Fibroblast of lung (primary cell): Measurements from ENCODE around the gene HS3ST6. TPM values are rescaled to one million over a fixed set of nuclear protein-coding genes. Genes with fewer than 3 reads are reported as not detected.

Experiments used
- DNase-seq, 2 donors: peaks; one replicate each; pipeline versions ENCODE4 v3.0.0 to v3.0.0-alpha.2; 2010; ENCODE audit warnings: low read depth in 2 of 2
- H2AFZ ChIP-seq: 2 replicates; pipeline ENCODE4 v1.5.1; 2012; ENCODE audit warnings: low read length, control low read depth, inconsistent platforms
- H3K27ac ChIP-seq: 2 replicates; pipeline ENCODE4 v1.5.1; 2011; ENCODE audit warnings: low read length, control low read depth; ENCODE audit not compliant: insufficient read depth
- H3K27me3 ChIP-seq: 2 replicates; pipeline ENCODE4 v1.5.1; 2011; ENCODE audit warnings: mild to moderate bottlenecking, low read length; ENCODE audit not compliant: control insufficient read depth, insufficient read depth
- H3K36me3 ChIP-seq: 2 replicates; pipeline ENCODE4 v1.5.1; 2011; ENCODE audit warnings: low read length; ENCODE audit not compliant: control insufficient read depth, insufficient read depth
- H3K4me1 ChIP-seq: 2 replicates; pipeline ENCODE4 v1.5.1; 2011; ENCODE audit warnings: low read length; ENCODE audit not compliant: control insufficient read depth, insufficient read depth; ENCODE audit errors: extremely low read depth
- H3K4me2 ChIP-seq: 2 replicates; pipeline ENCODE4 v1.5.1; 2011; ENCODE audit warnings: low read length, control low read depth; ENCODE audit not compliant: insufficient read depth; ENCODE audit errors: extremely low read depth
- H3K4me3 ChIP-seq, 4 experiments: fragments of 200-600 bp in 1 of 4; sonication (generic) in 1 of 4; replicated peaks in 1 of 4; 2 replicates each; pipeline ENCODE4 v1.5.1; 2011 to 2016; ENCODE audit warnings: low read length in 4 of 4, low read depth in 3 of 4, mild to moderate bottlenecking in 3 of 4, control low read depth in 2 of 4, inconsistent platforms in 1 of 4, mixed read lengths in 1 of 4; ENCODE audit not compliant: insufficient read depth in 1 of 4; ENCODE audit errors: control extremely low read depth in 1 of 4
- H3K79me2 ChIP-seq: 2 replicates; pipeline ENCODE4 v1.5.1; 2012; ENCODE audit warnings: mild to moderate bottlenecking, low read length, inconsistent platforms; ENCODE audit not compliant: control insufficient read depth, insufficient read depth
- H3K9ac ChIP-seq: 2 replicates; pipeline ENCODE4 v1.5.1; 2011; ENCODE audit warnings: mild to moderate bottlenecking, low read length, control low read depth; ENCODE audit not compliant: insufficient read depth
- H3K9me3 ChIP-seq: 2 replicates; pipeline ENCODE4 v1.5.1; 2012; ENCODE audit warnings: low read depth, low read length; ENCODE audit not compliant: control insufficient read depth, insufficient read depth
- H4K20me1 ChIP-seq: 2 replicates; pipeline ENCODE4 v1.5.1; 2011; ENCODE audit warnings: low read length; ENCODE audit not compliant: control insufficient read depth, insufficient read depth; ENCODE audit errors: extremely low read depth
- CTCF ChIP-seq, 2 donors: IDR thresholded peaks in 1 of 2; conservative IDR thresholded peaks in 1 of 2; 1 replicate in 1 of 2; 2 replicates in 1 of 2; pipeline ENCODE4 v1.5.1; 2011 to 2012; ENCODE audit warnings: low read length in 2 of 2, control low read depth in 1 of 2, inconsistent platforms in 1 of 2, low read depth in 1 of 2, mild to moderate bottlenecking in 1 of 2
- EZH2 ChIP-seq: IDR thresholded peaks from 2 replicates; pipeline ENCODE4 v1.5.1; 2012; ENCODE audit warnings: low read length, control low read depth, mild to moderate bottlenecking; ENCODE audit errors: missing control alignments
- polyA plus RNA-seq, 2 donors: library from polyadenylated mRNA; depleted of rRNA in 1 of 2; stranded (reverse) in 1 of 2; unstranded in 1 of 2; fragments of >200 nt; gene quantifications; 2 replicates each; pipeline ENCODE4 v1.2.1, GENCODE V29; 2011 to 2012; ENCODE audit warnings: missing spikeins in 1 of 2
- total RNA-seq: library from RNA; depleted of rRNA; stranded (reverse); fragments of >200 nt; gene quantifications from 2 replicates; pipeline ENCODE4 v1.2.1, GENCODE V29; 2014

Gene HS3ST6
- total and polyA plus RNA-seq, 2 donors (not counting 1 experiment from before 2014, with no cell fraction given) = not detected

- Histone ChIP-seq H3K9ac (no peak overlapping the region), H3K79me2 (no peaks in the 10 kb centered on the region), H2AFZ (no peak overlapping the region), H3K27ac (no peak overlapping the region), H3K4me2 (no peak overlapping the region), H3K36me3 (no peaks in the 10 kb centered on the region), H3K9me3 (no peaks in the 10 kb centered on the region), H3K4me1 (no peaks in the 10 kb centered on the region), H4K20me1 (no peaks in the 10 kb centered on the region), H3K27me3 (peaks cover 9% of the 10 kb centered on the region), H3K4me3 (no peak overlapping the region)
- peak in 1 of 2 donors; percentile 55 for TF ChIP-seq CTCF (conservative IDR thresholded peaks at IDR 0.05 in 1 of 2, IDR thresholded peaks at IDR 0.05 in 1 of 2; ENCODE audit: low read depth in 1 of 2, low read length in 2 of 2)
- no peak for TF ChIP-seq EZH2
- peak; percentile 33 to 68 for DNase-seq
Observed at GRCh38 chr16:1863681-1864460, 54.3 kb downstream of the HS3ST6 start.

GRCh38 chr16:1862394-1862793 is 55.8 kb downstream of the HS3ST6 start:
- Histone ChIP-seq H3K9ac (no peak overlapping the region), H2AFZ (no peak overlapping the region), H3K4me1 (no peaks in the 10 kb centered on the region), H3K79me2 (no peaks in the 10 kb centered on the region), H3K4me2 (no peak overlapping the region), H3K27me3 (peaks cover 21% of the 10 kb centered on the region), H4K20me1 (no peaks in the 10 kb centered on the region), H3K27ac (no peak overlapping the region), H3K36me3 (no peaks in the 10 kb centered on the region), H3K9me3 (no peaks in the 10 kb centered on the region), H3K4me3 (no peak overlapping the region)
- no peak for TF ChIP-seq EZH2
- TF ChIP-seq CTCF (conservative IDR thresholded peaks at IDR 0.05 in 1 of 2, IDR thresholded peaks at IDR 0.05 in 1 of 2; ENCODE audit: low read depth in 1 of 2, low read length in 2 of 2) = no peak
- no peak for DNase-seq

DNA sequence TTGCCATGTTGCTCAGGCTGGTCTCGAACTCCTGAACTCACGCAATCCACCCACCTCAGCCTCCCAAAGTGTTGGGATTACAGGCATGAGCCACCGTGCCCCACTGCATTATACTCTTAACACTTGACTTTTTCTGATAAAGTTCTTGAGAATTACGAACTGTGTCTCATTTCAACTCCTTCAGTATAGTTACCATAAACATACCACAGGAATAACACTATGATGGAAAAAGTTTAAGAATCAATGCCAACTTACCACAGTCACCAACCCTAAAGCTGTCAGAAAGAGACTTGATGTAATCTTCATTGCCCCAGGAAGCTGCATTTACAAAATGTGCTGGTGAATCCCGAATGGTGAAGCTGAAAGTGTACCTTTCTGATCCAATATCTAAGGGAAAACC is 56.5 kb downstream of the HS3ST6 start:
- no peak for TF ChIP-seq CTCF (conservative IDR thresholded peaks at IDR 0.05 in 1 of 2, IDR thresholded peaks at IDR 0.05 in 1 of 2; ENCODE audit: low read depth in 1 of 2, low read length in 2 of 2)
- no peak for TF ChIP-seq EZH2
- Histone ChIP-seq H2AFZ (no peak overlapping the region), H3K4me1 (no peaks in the 10 kb centered on the region), H4K20me1 (no peaks in the 10 kb centered on the region), H3K4me2 (no peak overlapping the region), H3K36me3 (no peaks in the 10 kb centered on the region), H3K9me3 (no peaks in the 10 kb centered on the region), H3K27me3 (peaks cover 26% of the 10 kb centered on the region), H3K9ac (no peak overlapping the region), H3K4me3 (no peak overlapping the region), H3K79me2 (no peaks in the 10 kb centered on the region), H3K27ac (no peak overlapping the region)
- no peak for DNase-seq

Other genes starting within 250 kb of the HS3ST6 start
- gene JPT2, start 240.1 kb downstream of the HS3ST6 start, total RNA-seq = 15.5 and 22.9 TPM in 2 replicates
- 41.2 and 55.2 TPM in 2 replicates for gene JPT2, start 240.1 kb downstream of the HS3ST6 start, polyA plus RNA-seq
- 24.1 and 36.3 TPM in 2 replicates for gene MAPK8IP3, start 212.2 kb downstream of the HS3ST6 start, total RNA-seq
- 7.9 and 9.4 TPM in 2 replicates for gene MAPK8IP3, start 212.2 kb downstream of the HS3ST6 start, polyA plus RNA-seq
- gene NME3, start 146.9 kb downstream of the HS3ST6 start, total RNA-seq = 61.9 and 69.7 TPM in 2 replicates
- 8.7 and 9.9 TPM in 2 replicates for gene NME3, start 146.9 kb downstream of the HS3ST6 start, polyA plus RNA-seq
- 5.4 and 8.3 TPM in 2 replicates for gene EME2, start 145.6 kb downstream of the HS3ST6 start, total RNA-seq
- gene EME2, start 145.6 kb downstream of the HS3ST6 start, polyA plus RNA-seq = 2.2 and 2.7 TPM in 2 replicates
- gene MRPS34, start 145.3 kb downstream of the HS3ST6 start, total RNA-seq = 58.6 and 74.3 TPM in 2 replicates
- gene MRPS34, start 145.3 kb downstream of the HS3ST6 start, polyA plus RNA-seq = 40.1 and 61.5 TPM in 2 replicates
- gene SPSB3, start 135.8 kb downstream of the HS3ST6 start, total RNA-seq = 30.6 and 32.7 TPM in 2 replicates
- gene SPSB3, start 135.8 kb downstream of the HS3ST6 start, polyA plus RNA-seq = 7.7 and 9.6 TPM in 2 replicates
- gene NUBP2, start 135.5 kb downstream of the HS3ST6 start, total RNA-seq = 43.6 and 49.3 TPM in 2 replicates
- gene NUBP2, start 135.5 kb downstream of the HS3ST6 start, polyA plus RNA-seq = 13.5 and 18.1 TPM in 2 replicates
- not detected in 2 replicates for gene IGFALS, start 124.7 kb downstream of the HS3ST6 start, total RNA-seq
- not detected in 2 replicates for gene IGFALS, start 124.7 kb downstream of the HS3ST6 start, polyA plus RNA-seq
- gene HAGH, start 91.6 kb downstream of the HS3ST6 start, total RNA-seq = 29.8 and 47.4 TPM in 2 replicates
- 18.4 and 24.0 TPM in 2 replicates for gene HAGH, start 91.6 kb downstream of the HS3ST6 start, polyA plus RNA-seq
- gene FAHD1, start 91.2 kb downstream of the HS3ST6 start, total RNA-seq = 66.0 and 78.3 TPM in 2 replicates
- 28.3 and 37.4 TPM in 2 replicates for gene FAHD1, start 91.2 kb downstream of the HS3ST6 start, polyA plus RNA-seq
- not detected in 2 replicates for gene MEIOB, start 46.3 kb downstream of the HS3ST6 start, total RNA-seq
- 0.05 TPM in 1 of 2 replicates, not detected in the other for gene MEIOB, start 46.3 kb downstream of the HS3ST6 start, polyA plus RNA-seq
- gene MSRB1, start 24.8 kb upstream of the HS3ST6 start, total RNA-seq = 5.6 and 7.1 TPM in 2 replicates
- gene MSRB1, start 24.8 kb upstream of the HS3ST6 start, polyA plus RNA-seq = 21.4 and 25.6 TPM in 2 replicates
- not detected in 2 replicates for gene RPL3L, start 36.3 kb upstream of the HS3ST6 start, total RNA-seq
- not detected in 2 replicates for gene RPL3L, start 36.3 kb upstream of the HS3ST6 start, polyA plus RNA-seq
- 149 TPM in 2 replicates for gene NDUFB10, start 41.1 kb upstream of the HS3ST6 start, total RNA-seq
- 123 and 152 TPM in 2 replicates for gene NDUFB10, start 41.1 kb upstream of the HS3ST6 start, polyA plus RNA-seq
- 2,596 and 3,027 TPM in 2 replicates for gene RPS2, start 46.4 kb upstream of the HS3ST6 start, total RNA-seq
- 1,683 and 2,648 TPM in 2 replicates for gene RPS2, start 46.4 kb upstream of the HS3ST6 start, polyA plus RNA-seq
- gene RNF151, start 48.4 kb upstream of the HS3ST6 start, total RNA-seq = not detected in 2 replicates
- not detected in 2 replicates for gene RNF151, start 48.4 kb upstream of the HS3ST6 start, polyA plus RNA-seq
- gene TBL3, start 53.6 kb upstream of the HS3ST6 start, total RNA-seq = 20.0 and 23.9 TPM in 2 replicates
- gene TBL3, start 53.6 kb upstream of the HS3ST6 start, polyA plus RNA-seq = 14.6 and 25.4 TPM in 2 replicates
- under 0.01 TPM in 1 of 2 replicates, not detected in the other for gene NOXO1, start 63.1 kb upstream of the HS3ST6 start, total RNA-seq
- 0.03 TPM in 2 replicates for gene NOXO1, start 63.1 kb upstream of the HS3ST6 start, polyA plus RNA-seq
- gene GFER, start 65.8 kb upstream of the HS3ST6 start, total RNA-seq = 13.1 and 13.2 TPM in 2 replicates
- 7.5 and 12.5 TPM in 2 replicates for gene GFER, start 65.8 kb upstream of the HS3ST6 start, polyA plus RNA-seq
- 1.5 and 1.8 TPM in 2 replicates for gene SYNGR3, start 71.6 kb upstream of the HS3ST6 start, total RNA-seq
- 1.8 and 6.0 TPM in 2 replicates for gene SYNGR3, start 71.6 kb upstream of the HS3ST6 start, polyA plus RNA-seq
- gene ZNF598, start 91.4 kb upstream of the HS3ST6 start, total RNA-seq = 10.8 and 18.8 TPM in 2 replicates
- gene ZNF598, start 91.4 kb upstream of the HS3ST6 start, polyA plus RNA-seq = 11.6 and 18.7 TPM in 2 replicates
- 0.26 and 0.99 TPM in 2 replicates for gene NPW, start 101.4 kb upstream of the HS3ST6 start, total RNA-seq
- 0.06 and 0.20 TPM in 2 replicates for gene NPW, start 101.4 kb upstream of the HS3ST6 start, polyA plus RNA-seq
- gene NHERF2, start 108.5 kb upstream of the HS3ST6 start, total RNA-seq = 16.9 and 21.5 TPM in 2 replicates
- gene NHERF2, start 108.5 kb upstream of the HS3ST6 start, polyA plus RNA-seq = 30.7 and 38.0 TPM in 2 replicates
- gene NTHL1, start 129.4 kb upstream of the HS3ST6 start, total RNA-seq = 34.7 and 44.4 TPM in 2 replicates
- gene NTHL1, start 129.4 kb upstream of the HS3ST6 start, polyA plus RNA-seq = 8.4 and 9.2 TPM in 2 replicates
- gene TSC2, start 129.6 kb upstream of the HS3ST6 start, total RNA-seq = 35.7 and 46.6 TPM in 2 replicates
- 24.5 and 39.6 TPM in 2 replicates for gene TSC2, start 129.6 kb upstream of the HS3ST6 start, polyA plus RNA-seq
- gene PKD1, start 217.5 kb upstream of the HS3ST6 start, total RNA-seq = 120 and 199 TPM in 2 replicates
- gene PKD1, start 217.5 kb upstream of the HS3ST6 start, polyA plus RNA-seq = 15.2 and 16.3 TPM in 2 replicates
- 0.51 and 2.0 TPM in 2 replicates for gene RAB26, start 230.2 kb upstream of the HS3ST6 start, total RNA-seq
- gene RAB26, start 230.2 kb upstream of the HS3ST6 start, polyA plus RNA-seq = 0.43 and 1.3 TPM in 2 replicates
- gene TRAF7, start 237.4 kb upstream of the HS3ST6 start, total RNA-seq = 52.1 and 60.3 TPM in 2 replicates
- 38.7 and 44.4 TPM in 2 replicates for gene TRAF7, start 237.4 kb upstream of the HS3ST6 start, polyA plus RNA-seq